ENCODE results near the gene TP73. TPM values are rescaled to one million over a fixed set of nuclear protein-coding genes. Genes with fewer than 3 reads are reported as not detected.

Gene TP73
- total RNA-seq, 2 donors from 2014 or later: 0.31 TPM; not detected in 1

Other genes starting within 250 kb of the TP73 start
- gene ARHGEF16, start 197.9 kb upstream of the TP73 start, total RNA-seq: under 1 TPM in 1 of 2 donors, not detected in 1; 0.10 TPM
- gene MEGF6, start 41.0 kb upstream of the TP73 start, total RNA-seq: 10 to 100 TPM; 63.1 to 63.8 TPM
- 10 to 100 TPM; 30.3 to 34.9 TPM for gene TPRG1L, start 27.5 kb upstream of the TP73 start, total RNA-seq
- 10 to 100 TPM; 24.8 to 25.9 TPM for gene WRAP73, start 2.4 kb upstream of the TP73 start, total RNA-seq
- not detected for gene CCDC27, start 99.9 kb downstream of the TP73 start, total RNA-seq
- gene SMIM1, start 120.2 kb downstream of the TP73 start, total RNA-seq: 1 to 10 TPM in 1 of 2 donors, under 1 TPM in 1; 0.75 to 1.5 TPM
- gene LRRC47, start 144.0 kb downstream of the TP73 start, total RNA-seq: 10 to 100 TPM; 35.1 to 37.9 TPM
- 10 to 100 TPM; 33.0 to 34.6 TPM for gene CEP104, start 204.7 kb downstream of the TP73 start, total RNA-seq
- 10 to 100 TPM; 14.9 to 15.3 TPM for gene DFFB, start 205.0 kb downstream of the TP73 start, total RNA-seq
- gene C1orf174, start 247.8 kb downstream of the TP73 start, total RNA-seq: 10 to 100 TPM; 13.5 to 16.4 TPM